WTC11 (cell line): Measurements from ENCODE around the gene ADAM22. TPM values are rescaled to one million over a fixed set of nuclear protein-coding genes. Genes with fewer than 3 reads are reported as not detected.

ENCODE experiments used
- ATAC-seq: fragments of 200-7000 bp; cut with Tn5 transposase; 2 replicates; pipeline ENCODE4 v1.10.0; 2021; ENCODE audit warnings: mild to moderate bottlenecking, moderate library complexity
- CTCF ChIA-PET: fragments of 300-600 bp; sonication (Branson Sonifier 250); formaldehyde crosslinking; loops from one replicate; lab custom pipeline; 2021; ENCODE audit warnings: antibody characterized with exemption; lab: Charles Lee
- POLR2A ChIA-PET: fragments of 350-600 bp; sonication (Branson Sonifier 250); formaldehyde crosslinking; loops from one replicate; lab custom pipeline; 2021; ENCODE audit warnings: antibody characterized with exemption; lab: Charles Lee
- DNase-seq: peaks from one replicate; pipeline ENCODE4 v3.0.0; 2021; ENCODE audit warnings: low spot score
- H3K27ac Mint-ChIP-seq: 2 replicates; pipeline ENCODE4 v1.8.0; 2021; ENCODE audit warnings: mixed read lengths
- H3K27me3 Mint-ChIP-seq: 2 replicates; pipeline ENCODE4 v1.8.0; 2021; ENCODE audit warnings: low read depth, mild to moderate bottlenecking, moderate library complexity, mixed read lengths
- H3K36me3 Mint-ChIP-seq: 2 replicates; pipeline ENCODE4 v1.8.0; 2021; ENCODE audit warnings: mixed read lengths
- H3K4me1 Mint-ChIP-seq: 2 replicates; pipeline ENCODE4 v1.8.0; 2022; ENCODE audit warnings: mixed read lengths
- H3K4me3 Mint-ChIP-seq: 2 replicates; pipeline ENCODE4 v1.8.0; 2021; ENCODE audit warnings: mild to moderate bottlenecking, moderate library complexity, mixed read lengths
- H3K9me3 Mint-ChIP-seq: 2 replicates; pipeline ENCODE4 v1.8.0; 2021; ENCODE audit warnings: mixed read lengths
- CREM ChIP-seq: sonication (generic); formaldehyde crosslinking; IDR thresholded peaks from 2 replicates; pipeline ENCODE4 v1.8.1; 2022; ENCODE audit warnings: mild to moderate bottlenecking, missing genetic modification reagents, moderate library complexity
- FOXJ3 ChIP-seq: sonication (generic); formaldehyde crosslinking; IDR thresholded peaks from 2 replicates; pipeline ENCODE4 v1.9.0; 2021; ENCODE audit warnings: missing genetic modification reagents, mild to moderate bottlenecking, borderline replicate concordance
- GABPB1 ChIP-seq: sonication (generic); formaldehyde crosslinking; IDR thresholded peaks from 2 replicates; pipeline ENCODE4 v1.8.1; 2023; ENCODE audit warnings: mild to moderate bottlenecking, missing genetic modification reagents
- PRRX2 ChIP-seq: fragments of 250-450 bp; sonication (Bioruptor Pico); IDR thresholded peaks from 2 replicates; pipeline ENCODE4 v1.8.0; 2021; ENCODE audit warnings: mild to moderate bottlenecking
- RORB ChIP-seq: fragments of 250-450 bp; sonication (Bioruptor Pico); IDR thresholded peaks from 2 replicates; pipeline ENCODE4 v1.9.0; 2021; ENCODE audit warnings: mild to moderate bottlenecking
- SMAD4 ChIP-seq: sonication (generic); formaldehyde crosslinking; IDR thresholded peaks from 2 replicates; pipeline ENCODE4 v1.8.0; 2022; ENCODE audit warnings: mild to moderate bottlenecking, missing genetic modification reagents
- ZNF512 ChIP-seq: sonication (generic); formaldehyde crosslinking; IDR thresholded peaks from 2 replicates; pipeline ENCODE4 v1.8.1; 2022; ENCODE audit warnings: missing genetic modification reagents, borderline replicate concordance
- ZNF671 ChIP-seq: fragments of 250-450 bp; sonication (Bioruptor Pico); IDR thresholded peaks from 2 replicates; pipeline ENCODE4 v1.8.0; 2021; ENCODE audit warnings: mild to moderate bottlenecking
- total RNA-seq: library from RNA; stranded (reverse); gene quantifications from 3 replicates; pipeline ENCODE4 v1.2.3, GENCODE V29; 2021
- TF ChIP-seq, protein P1 (sequence below): sonication (generic); formaldehyde crosslinking; IDR thresholded peaks from 2 replicates; pipeline ENCODE4 v1.8.0; 2023; ENCODE audit warnings: missing genetic modification reagents, mild to moderate bottlenecking, borderline replicate concordance
- TF ChIP-seq, protein P2 (sequence below): sonication (generic); formaldehyde crosslinking; IDR thresholded peaks from 2 replicates; pipeline ENCODE4 v1.8.0; 2023; ENCODE audit warnings: mild to moderate bottlenecking, missing genetic modification reagents
- TF ChIP-seq, protein P3 (sequence below): fragments of 250-450 bp; sonication (Bioruptor Pico); IDR thresholded peaks from 2 replicates; pipeline ENCODE4 v1.9.0; 2021; ENCODE audit warnings: moderate library complexity, mild to moderate bottlenecking, inconsistent platforms, borderline replicate concordance
- TF ChIP-seq, protein P4 (sequence below): fragments of 250-450 bp; sonication (Bioruptor Pico); IDR thresholded peaks from 2 replicates; pipeline ENCODE4 v1.8.0; 2021; ENCODE audit warnings: mild to moderate bottlenecking

The ADAM22 gene
- total RNA-seq, 1 experiment from 2014 or later, result 12.4 TPM

DNA sequence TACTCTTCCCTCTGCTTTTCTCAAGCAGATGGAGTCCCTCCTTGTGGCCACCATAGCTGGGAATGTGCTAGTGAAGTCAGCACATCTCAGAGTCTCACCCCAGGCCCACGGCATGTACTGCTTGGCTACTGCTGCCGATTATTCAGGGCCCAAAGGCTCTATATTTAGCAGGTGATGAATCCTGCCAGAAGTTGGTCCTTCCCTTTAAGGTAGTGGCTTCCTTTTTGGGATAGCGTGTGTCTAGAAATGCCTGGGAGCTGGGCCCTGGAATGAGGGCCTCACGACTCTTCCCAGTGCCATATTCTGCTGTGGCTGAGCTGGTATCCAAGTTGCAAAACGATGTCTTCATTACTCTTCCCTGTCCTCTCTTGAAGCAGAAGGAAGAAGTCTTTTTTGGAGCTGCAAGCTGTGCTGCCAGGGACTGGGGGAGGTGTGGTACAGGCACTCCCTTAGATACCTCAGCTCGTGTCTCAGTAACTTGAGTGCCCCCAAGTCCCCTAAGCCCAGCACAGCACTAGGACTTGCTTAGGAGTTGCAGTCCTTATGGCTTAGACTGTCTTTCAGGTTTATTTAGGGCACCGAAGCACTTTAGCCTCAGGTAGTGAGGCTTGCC, 100.1 kb downstream of the ADAM22 start (continued):
- TF ChIP-seq, protein P1, sequence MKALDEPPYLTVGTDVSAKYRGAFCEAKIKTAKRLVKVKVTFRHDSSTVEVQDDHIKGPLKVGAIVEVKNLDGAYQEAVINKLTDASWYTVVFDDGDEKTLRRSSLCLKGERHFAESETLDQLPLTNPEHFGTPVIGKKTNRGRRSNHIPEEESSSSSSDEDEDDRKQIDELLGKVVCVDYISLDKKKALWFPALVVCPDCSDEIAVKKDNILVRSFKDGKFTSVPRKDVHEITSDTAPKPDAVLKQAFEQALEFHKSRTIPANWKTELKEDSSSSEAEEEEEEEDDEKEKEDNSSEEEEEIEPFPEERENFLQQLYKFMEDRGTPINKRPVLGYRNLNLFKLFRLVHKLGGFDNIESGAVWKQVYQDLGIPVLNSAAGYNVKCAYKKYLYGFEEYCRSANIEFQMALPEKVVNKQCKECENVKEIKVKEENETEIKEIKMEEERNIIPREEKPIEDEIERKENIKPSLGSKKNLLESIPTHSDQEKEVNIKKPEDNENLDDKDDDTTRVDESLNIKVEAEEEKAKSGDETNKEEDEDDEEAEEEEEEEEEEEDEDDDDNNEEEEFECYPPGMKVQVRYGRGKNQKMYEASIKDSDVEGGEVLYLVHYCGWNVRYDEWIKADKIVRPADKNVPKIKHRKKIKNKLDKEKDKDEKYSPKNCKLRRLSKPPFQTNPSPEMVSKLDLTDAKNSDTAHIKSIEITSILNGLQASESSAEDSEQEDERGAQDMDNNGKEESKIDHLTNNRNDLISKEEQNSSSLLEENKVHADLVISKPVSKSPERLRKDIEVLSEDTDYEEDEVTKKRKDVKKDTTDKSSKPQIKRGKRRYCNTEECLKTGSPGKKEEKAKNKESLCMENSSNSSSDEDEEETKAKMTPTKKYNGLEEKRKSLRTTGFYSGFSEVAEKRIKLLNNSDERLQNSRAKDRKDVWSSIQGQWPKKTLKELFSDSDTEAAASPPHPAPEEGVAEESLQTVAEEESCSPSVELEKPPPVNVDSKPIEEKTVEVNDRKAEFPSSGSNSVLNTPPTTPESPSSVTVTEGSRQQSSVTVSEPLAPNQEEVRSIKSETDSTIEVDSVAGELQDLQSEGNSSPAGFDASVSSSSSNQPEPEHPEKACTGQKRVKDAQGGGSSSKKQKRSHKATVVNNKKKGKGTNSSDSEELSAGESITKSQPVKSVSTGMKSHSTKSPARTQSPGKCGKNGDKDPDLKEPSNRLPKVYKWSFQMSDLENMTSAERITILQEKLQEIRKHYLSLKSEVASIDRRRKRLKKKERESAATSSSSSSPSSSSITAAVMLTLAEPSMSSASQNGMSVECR (CRISPR knock-in tag), result no peak
- TF ChIP-seq ZNF512 (no peak), ZNF671 (no peak), SMAD4 (CRISPR knock-in tag) (no peak), PRRX2 (no peak), GABPB1 (CRISPR knock-in tag) (no peak)
- TF ChIP-seq, protein P2, sequence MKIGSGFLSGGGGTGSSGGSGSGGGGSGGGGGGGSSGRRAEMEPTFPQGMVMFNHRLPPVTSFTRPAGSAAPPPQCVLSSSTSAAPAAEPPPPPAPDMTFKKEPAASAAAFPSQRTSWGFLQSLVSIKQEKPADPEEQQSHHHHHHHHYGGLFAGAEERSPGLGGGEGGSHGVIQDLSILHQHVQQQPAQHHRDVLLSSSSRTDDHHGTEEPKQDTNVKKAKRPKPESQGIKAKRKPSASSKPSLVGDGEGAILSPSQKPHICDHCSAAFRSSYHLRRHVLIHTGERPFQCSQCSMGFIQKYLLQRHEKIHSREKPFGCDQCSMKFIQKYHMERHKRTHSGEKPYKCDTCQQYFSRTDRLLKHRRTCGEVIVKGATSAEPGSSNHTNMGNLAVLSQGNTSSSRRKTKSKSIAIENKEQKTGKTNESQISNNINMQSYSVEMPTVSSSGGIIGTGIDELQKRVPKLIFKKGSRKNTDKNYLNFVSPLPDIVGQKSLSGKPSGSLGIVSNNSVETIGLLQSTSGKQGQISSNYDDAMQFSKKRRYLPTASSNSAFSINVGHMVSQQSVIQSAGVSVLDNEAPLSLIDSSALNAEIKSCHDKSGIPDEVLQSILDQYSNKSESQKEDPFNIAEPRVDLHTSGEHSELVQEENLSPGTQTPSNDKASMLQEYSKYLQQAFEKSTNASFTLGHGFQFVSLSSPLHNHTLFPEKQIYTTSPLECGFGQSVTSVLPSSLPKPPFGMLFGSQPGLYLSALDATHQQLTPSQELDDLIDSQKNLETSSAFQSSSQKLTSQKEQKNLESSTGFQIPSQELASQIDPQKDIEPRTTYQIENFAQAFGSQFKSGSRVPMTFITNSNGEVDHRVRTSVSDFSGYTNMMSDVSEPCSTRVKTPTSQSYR, result no peak
- TF ChIP-seq, protein P3, sequence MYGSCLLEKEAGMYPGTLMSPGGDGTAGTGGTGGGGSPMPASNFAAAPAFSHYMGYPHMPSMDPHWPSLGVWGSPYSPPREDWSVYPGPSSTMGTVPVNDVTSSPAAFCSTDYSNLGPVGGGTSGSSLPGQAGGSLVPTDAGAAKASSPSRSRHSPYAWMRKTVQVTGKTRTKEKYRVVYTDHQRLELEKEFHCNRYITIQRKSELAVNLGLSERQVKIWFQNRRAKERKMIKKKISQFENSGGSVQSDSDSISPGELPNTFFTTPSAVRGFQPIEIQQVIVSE (CRISPR knock-in tag), result no peak

DNA sequence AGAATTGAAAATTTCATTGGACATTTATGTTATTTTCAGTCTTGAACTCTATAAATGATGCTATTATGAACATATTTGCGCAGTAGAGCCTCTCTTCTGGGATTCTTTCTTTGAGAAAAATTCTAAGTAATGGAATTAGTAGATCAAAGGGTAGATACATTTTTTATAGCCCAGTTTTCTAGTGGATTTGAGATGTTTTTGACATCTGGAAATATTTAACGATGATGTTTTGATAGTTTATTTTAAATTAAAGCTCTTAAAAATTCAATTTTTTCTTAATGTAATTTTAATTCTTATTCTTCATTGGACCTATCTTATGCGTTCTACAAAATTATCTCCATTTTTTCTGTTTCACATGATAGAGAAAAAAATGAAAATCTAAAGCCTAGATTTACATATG, 103.0 kb downstream of the ADAM22 start:
- Mint-ChIP-seq H3K27me3 (no peaks in the 10 kb centered on the region), H3K4me3 (no peak overlapping the region), H3K36me3 (peaks cover 12% of the 10 kb centered on the region), H3K27ac (no peak overlapping the region), H3K4me1 (no peaks in the 10 kb centered on the region), H3K9me3 (peaks cover 13% of the 10 kb centered on the region)
- POLR2A ChIA-PET, result no interaction called here
- no peak for TF ChIP-seq CREM (CRISPR knock-in tag)
- TF ChIP-seq, protein P4, sequence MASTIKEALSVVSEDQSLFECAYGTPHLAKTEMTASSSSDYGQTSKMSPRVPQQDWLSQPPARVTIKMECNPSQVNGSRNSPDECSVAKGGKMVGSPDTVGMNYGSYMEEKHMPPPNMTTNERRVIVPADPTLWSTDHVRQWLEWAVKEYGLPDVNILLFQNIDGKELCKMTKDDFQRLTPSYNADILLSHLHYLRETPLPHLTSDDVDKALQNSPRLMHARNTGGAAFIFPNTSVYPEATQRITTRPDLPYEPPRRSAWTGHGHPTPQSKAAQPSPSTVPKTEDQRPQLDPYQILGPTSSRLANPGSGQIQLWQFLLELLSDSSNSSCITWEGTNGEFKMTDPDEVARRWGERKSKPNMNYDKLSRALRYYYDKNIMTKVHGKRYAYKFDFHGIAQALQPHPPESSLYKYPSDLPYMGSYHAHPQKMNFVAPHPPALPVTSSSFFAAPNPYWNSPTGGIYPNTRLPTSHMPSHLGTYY (CRISPR knock-in tag), result no peak
- TF ChIP-seq ZNF671, result no peak
- TF ChIP-seq, protein P2, result no peak
- TF ChIP-seq RORB (CRISPR knock-in tag), result no peak
- no peak for TF ChIP-seq FOXJ3
- no peak for DNase-seq
- CTCF ChIA-PET, result no interaction called here
- no peak for ATAC-seq
